GM18520 (cell line): ENCODE data around the gene C12orf60.

Experiments
- ATAC-seq: cut with Tn5 transposase; IDR thresholded peaks from one replicate; pipeline ENCODE4 v1.9.1; 2021; ENCODE audit not compliant: unreplicated experiment

Gene C12orf60

GRCh38 chr12:14871247-14871646 is 67.8 kb downstream of the C12orf60 start:
- no peak for ATAC-seq

- no peak for ATAC-seq
These were observed 68.4 kb downstream of the C12orf60 start for GRCh38 chr12:14871886-14872285.

DNA sequence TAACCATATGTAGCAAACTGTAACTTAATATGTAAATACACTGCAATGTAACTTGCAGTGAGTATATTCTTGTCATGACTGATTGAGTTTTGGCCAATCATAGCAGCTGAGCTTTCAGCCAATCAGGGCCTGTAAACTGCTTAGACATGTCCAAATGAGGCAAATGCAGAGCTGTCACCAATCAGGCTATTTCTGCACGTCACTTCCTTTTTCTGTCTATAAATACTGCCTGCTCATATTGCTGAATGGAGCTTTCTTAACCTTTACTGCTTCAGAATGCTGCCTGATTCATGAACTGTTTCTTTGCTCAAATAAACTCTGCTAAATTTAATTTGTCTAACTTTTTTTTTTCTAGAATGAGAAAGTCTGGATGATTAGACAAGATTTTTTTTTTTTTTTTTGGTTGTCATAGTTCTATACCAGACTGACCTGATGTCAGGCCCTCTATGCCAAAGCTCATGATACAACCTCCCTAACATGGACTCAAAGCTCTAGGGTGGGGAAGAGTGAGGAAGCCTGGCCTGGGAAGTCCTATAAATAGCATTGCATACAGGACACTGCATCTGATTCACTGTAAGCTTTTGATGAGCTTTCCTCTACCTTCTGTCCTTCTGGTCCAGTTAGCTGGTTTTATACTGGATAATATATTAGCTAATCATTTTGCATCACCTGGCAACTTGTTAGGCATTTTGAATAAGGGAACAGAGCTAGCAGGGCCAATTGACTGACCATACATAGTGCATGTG is 70.1 kb downstream of the C12orf60 start:
- ATAC-seq = no peak
